Tibial nerve (tissue), 4 donors: ENCODE measurements around the gene RFXAP. TPM values are rescaled to one million over a fixed set of nuclear protein-coding genes. Genes with fewer than 3 reads are reported as not detected.

ENCODE experiments used
- DNase-seq, 2 donors: peaks; one replicate each; pipeline ENCODE4 v3.0.0-alpha.2; 2019; ENCODE audit warnings: low spot score in 2 of 2
- H3K27ac ChIP-seq, 4 donors: fragments of 200-600 bp; sonication (generic) in 3 of 4; one replicate each; pipeline ENCODE4 v1.5.1; 2017 to 2019; ENCODE audit warnings: mild to moderate bottlenecking in 1 of 4
- H3K27me3 ChIP-seq, 2 donors: fragments of 200-600 bp; sonication (generic) in 1 of 2; one replicate each; pipeline versions ENCODE4 v1.5.1 to v1.6.0; 2017 to 2019
- H3K36me3 ChIP-seq, 3 donors: fragments of 200-600 bp; sonication (generic); one replicate each; pipeline ENCODE4 v1.5.1; 2018 to 2019
- H3K4me1 ChIP-seq, 4 donors: fragments of 200-600 bp; sonication (generic) in 3 of 4; one replicate each; pipeline ENCODE4 v1.5.1; 2017 to 2019
- H3K4me3 ChIP-seq, 4 donors: fragments of 200-600 bp; sonication (generic) in 3 of 4; one replicate each; pipeline ENCODE4 v1.5.1; 2017 to 2019; ENCODE audit warnings: mild to moderate bottlenecking in 1 of 4, moderate library complexity in 1 of 4
- H3K9me3 ChIP-seq, 4 donors: fragments of 200-600 bp; sonication (generic) in 3 of 4; one replicate each; pipeline ENCODE4 v1.5.1; 2017 to 2019
- CTCF ChIP-seq, 5 experiments: fragments of 200-600 bp in 3 of 5; fragments of 450-650 bp in 2 of 5; sonication (generic) in 3 of 5; IDR thresholded peaks; one replicate each; pipeline ENCODE4 v1.5.1; 2016 to 2019; ENCODE audit warnings: antibody characterized with exemption in 5 of 5, mild to moderate bottlenecking in 3 of 5, moderate library complexity in 2 of 5
- EP300 ChIP-seq, 2 donors: sonication (generic); formaldehyde crosslinking; IDR thresholded peaks; one replicate each; pipeline ENCODE4 v1.6.1; 2017; ENCODE audit warnings: antibody characterized with exemption in 2 of 2, mild to moderate bottlenecking in 1 of 2
- POLR2A ChIP-seq, 2 donors: fragments of 450-650 bp; IDR thresholded peaks; one replicate each; pipeline ENCODE4 v1.6.1; 2017; ENCODE audit warnings: antibody characterized with exemption in 2 of 2, mild to moderate bottlenecking in 2 of 2, moderate library complexity in 2 of 2
- WGBS, 2 donors: methylation state at CpG; one replicate each; pipeline ENCODE4 v1.1.5; 2018; 5-methylcytosine and 5-hydroxymethylcytosine counted together
- total RNA-seq, 4 donors: library from RNA; depleted of rRNA; stranded (reverse); fragments of >200 nt; gene quantifications; one replicate each; pipeline ENCODE4 v1.1.0, GENCODE V29; 2016

The RFXAP gene
- total RNA-seq, 4 donors from 2014 or later: 4.8 to 12.9 (median 5.9) TPM

- H3K9me3 ChIP-seq: no peaks in the 10 kb centered on the region
- DNase-seq: no peak
- H3K27me3 ChIP-seq: no peaks in the 10 kb centered on the region
- TF ChIP-seq POLR2A (IDR thresholded peaks at IDR 0.05) (no peak), EP300 (IDR thresholded peaks at IDR 0.05) (no peak), CTCF (IDR thresholded peaks at IDR 0.05) (no peak)
- H3K4me1 ChIP-seq: no peaks in the 10 kb centered on the region
- no peak overlapping the region for H3K27ac ChIP-seq
- WGBS, 2 donors: 39 to 42% methylated on average over 3 of the region's 3 CpGs
- peaks cover 0 to 8% (median 0%) of the 10 kb centered on the region in 3 donors for H3K36me3 ChIP-seq
- no peak overlapping the region for H3K4me3 ChIP-seq
Observed at GRCh38 chr13:36839281-36839680, 20.3 kb downstream of the RFXAP start.

- H3K36me3 ChIP-seq: peaks cover 0 to 8% (median 0%) of the 10 kb centered on the region in 3 donors
- H3K27ac ChIP-seq: no peak overlapping the region
- H3K4me1 ChIP-seq: no peaks in the 10 kb centered on the region
- no peak overlapping the region for H3K4me3 ChIP-seq
- no peaks in the 10 kb centered on the region for H3K9me3 ChIP-seq
- no peak for DNase-seq
- H3K27me3 ChIP-seq: no peaks in the 10 kb centered on the region
- TF ChIP-seq POLR2A (IDR thresholded peaks at IDR 0.05) (no peak), EP300 (IDR thresholded peaks at IDR 0.05) (no peak), CTCF (IDR thresholded peaks at IDR 0.05) (no peak)
- 84 to 96% methylated on average over 12 of the region's 12 CpGs for WGBS, 2 donors
Observed at GRCh38 chr13:36839981-36840380, 21.0 kb downstream of the RFXAP start.

GRCh38 chr13:36840718-36841250 lies 21.8 kb downstream of the RFXAP start:
- Histone ChIP-seq H3K4me1 (no peaks in the 10 kb centered on the region), H3K27me3 (no peaks in the 10 kb centered on the region), H3K9me3 (no peaks in the 10 kb centered on the region), H3K27ac (no peak overlapping the region), H3K4me3 (no peak overlapping the region), H3K36me3 (peaks cover 0 to 8% (median 0%) of the 10 kb centered on the region in 3 donors)
- DNase-seq: no peak
- 48 to 51% methylated on average over 3 of the region's 3 CpGs for WGBS, 2 donors
- TF ChIP-seq POLR2A (IDR thresholded peaks at IDR 0.05): no peak
- TF ChIP-seq EP300 (IDR thresholded peaks at IDR 0.05): no peak
- no peak for TF ChIP-seq CTCF (IDR thresholded peaks at IDR 0.05)

GRCh38 chr13:36841391-36841790 lies 22.4 kb downstream of the RFXAP start:
- TF ChIP-seq EP300 (IDR thresholded peaks at IDR 0.05): no peak
- TF ChIP-seq POLR2A (IDR thresholded peaks at IDR 0.05): no peak
- no peak for TF ChIP-seq CTCF (IDR thresholded peaks at IDR 0.05)
- Histone ChIP-seq H3K4me3 (no peak overlapping the region), H3K9me3 (no peaks in the 10 kb centered on the region), H3K4me1 (no peaks in the 10 kb centered on the region), H3K36me3 (peaks cover 0 to 8% (median 0%) of the 10 kb centered on the region in 3 donors), H3K27ac (no peak overlapping the region), H3K27me3 (no peaks in the 10 kb centered on the region)
- no peak for DNase-seq
- WGBS, 2 donors: 74 to 75% methylated on average over 5 of the region's 5 CpGs

- Histone ChIP-seq H3K9me3 (no peaks in the 10 kb centered on the region), H3K4me1 (peaks cover 0 to 4% (median 0%) of the 10 kb centered on the region in 4 donors), H3K36me3 (peaks cover 0 to 5% (median 0%) of the 10 kb centered on the region in 3 donors), H3K27me3 (no peaks in the 10 kb centered on the region), H3K27ac (no peak overlapping the region), H3K4me3 (no peak overlapping the region)
- 52 to 59% methylated on average over 9 of the region's 9 CpGs for WGBS, 2 donors
- no peak for DNase-seq
- TF ChIP-seq EP300 (IDR thresholded peaks at IDR 0.05) (no peak), POLR2A (IDR thresholded peaks at IDR 0.05) (no peak), CTCF (IDR thresholded peaks at IDR 0.05) (no peak)
Observed at GRCh38 chr13:36847606-36848005, 28.6 kb downstream of the RFXAP start.
